GM11168 (cell line): Measurements from ENCODE around the gene TEX48.

Experiments
- in situ Hi-C: fragments of 300-500 bp; cut with MboI; formaldehyde crosslinking; loops from one replicate; pipeline ENCODE4 v1.12.0; 2022; ENCODE audit warnings: low sequenced_read_pairs; ENCODE audit not compliant: unreplicated experiment

The TEX48 gene

GRCh38 chr9:114631166-114631565 lies 50.8 kb downstream of the TEX48 start:
- in situ Hi-C loops, result no loop called here

- in situ Hi-C loops, result no loop called here
Observed at GRCh38 chr9:114629563-114630090, 52.4 kb downstream of the TEX48 start.

- in situ Hi-C loops, result no loop called here
Observed at GRCh38 chr9:114627553-114627952, 54.4 kb downstream of the TEX48 start.

- in situ Hi-C loops, result no loop called here
Observed at GRCh38 chr9:114626415-114627020, 55.5 kb downstream of the TEX48 start.

DNA sequence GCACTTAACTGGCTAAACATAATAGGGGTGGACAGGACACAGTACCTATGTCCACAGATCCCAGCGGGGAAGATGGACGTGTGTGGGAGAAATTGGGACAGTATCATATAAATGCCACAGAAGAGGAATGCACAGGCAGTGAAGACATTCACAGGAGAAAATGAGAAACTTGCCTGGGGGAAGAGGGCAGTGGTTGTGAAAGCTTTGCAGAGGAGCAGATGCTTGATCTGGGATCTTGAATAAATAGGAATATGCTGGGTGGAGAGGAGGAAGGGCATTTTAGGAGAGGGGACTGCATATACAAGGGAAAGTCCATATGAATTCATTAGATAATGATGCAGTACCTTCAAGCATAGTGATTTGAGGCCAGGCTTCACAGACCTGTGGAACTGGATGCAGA lies 57.3 kb downstream of the TEX48 start:
- in situ Hi-C loops, result no loop called here

- in situ Hi-C loops, result no loop called here
Observed at GRCh38 chr9:114621975-114622609, 59.9 kb downstream of the TEX48 start.

DNA sequence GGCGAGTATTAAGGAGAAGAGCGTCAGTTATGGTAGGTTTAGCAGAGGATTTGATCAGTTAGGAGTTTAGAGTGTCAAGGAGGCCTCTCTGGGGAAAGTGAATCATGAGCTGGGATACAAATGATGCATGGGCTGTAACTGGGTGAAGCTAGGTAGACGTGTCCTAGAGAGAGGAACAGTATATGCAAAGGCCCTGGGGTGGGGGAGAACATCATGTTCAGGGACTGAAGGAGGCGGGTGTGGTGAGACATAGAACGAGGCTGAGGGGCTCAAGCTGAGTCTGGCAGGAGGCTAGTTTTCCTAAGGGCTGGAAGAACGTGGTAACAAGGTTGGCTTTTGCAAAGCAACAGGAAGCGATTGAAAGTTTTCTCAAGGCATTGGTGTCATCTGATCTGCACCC lies 60.4 kb downstream of the TEX48 start:
- in situ Hi-C loops, result no loop called here

- in situ Hi-C loops, result no loop called here
Observed at GRCh38 chr9:114619191-114619761, 62.7 kb downstream of the TEX48 start.

DNA sequence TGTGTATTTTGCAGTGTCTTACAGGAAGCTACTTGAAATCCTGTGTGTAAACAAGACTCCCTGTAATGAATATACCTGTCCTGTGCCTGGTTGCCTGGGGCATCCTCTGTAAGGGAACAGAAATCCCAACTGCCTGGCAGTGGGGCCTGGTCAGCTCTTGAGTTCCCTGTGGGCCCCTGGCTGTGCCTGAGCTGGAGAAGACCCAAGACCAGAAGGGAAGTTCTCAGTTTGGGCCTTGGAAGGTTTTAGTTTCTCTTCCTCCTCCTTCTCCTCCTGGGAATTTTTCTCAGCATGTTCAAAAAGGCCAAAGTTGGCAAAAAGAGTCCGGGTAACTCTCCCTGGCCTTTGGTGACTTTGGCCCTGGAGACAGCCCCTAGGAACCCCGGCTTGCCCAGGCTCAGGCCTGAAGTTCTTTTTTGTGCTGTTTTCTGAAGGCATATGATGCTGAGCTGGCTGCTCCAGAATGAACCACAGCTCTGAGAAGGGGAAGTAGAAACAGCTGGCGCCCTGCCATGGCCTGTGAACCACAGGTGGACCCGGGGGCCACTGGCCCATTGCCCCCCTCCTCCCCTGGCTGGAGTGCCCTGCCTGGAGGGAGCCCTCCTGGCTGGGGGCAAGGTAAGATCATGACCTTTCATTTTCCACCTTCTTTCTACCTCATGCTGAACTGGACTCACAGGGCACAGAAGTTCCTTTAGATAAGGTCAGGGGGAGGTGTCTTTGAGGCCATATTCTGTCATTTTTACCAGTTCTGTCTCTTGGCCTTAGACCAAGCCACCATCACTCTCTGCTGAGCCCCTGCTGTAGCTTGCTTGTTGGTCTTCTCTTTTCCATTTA lies 65.1 kb downstream of the TEX48 start:
- in situ Hi-C loops, result no loop called here
